HG03066 (cell line): Measurements from ENCODE around the gene IZUMO1R.
"Not testable (repeated sequence)": the region's sequence is repeated elsewhere in the genome, so short reads cannot be mapped to it uniquely, and the experiment has no call there.

ENCODE experiments used
- ATAC-seq: cut with Tn5 transposase; IDR thresholded peaks from one replicate; pipeline ENCODE4 v1.9.1; 2021; ENCODE audit warnings: low read depth; ENCODE audit not compliant: unreplicated experiment

Gene IZUMO1R

DNA sequence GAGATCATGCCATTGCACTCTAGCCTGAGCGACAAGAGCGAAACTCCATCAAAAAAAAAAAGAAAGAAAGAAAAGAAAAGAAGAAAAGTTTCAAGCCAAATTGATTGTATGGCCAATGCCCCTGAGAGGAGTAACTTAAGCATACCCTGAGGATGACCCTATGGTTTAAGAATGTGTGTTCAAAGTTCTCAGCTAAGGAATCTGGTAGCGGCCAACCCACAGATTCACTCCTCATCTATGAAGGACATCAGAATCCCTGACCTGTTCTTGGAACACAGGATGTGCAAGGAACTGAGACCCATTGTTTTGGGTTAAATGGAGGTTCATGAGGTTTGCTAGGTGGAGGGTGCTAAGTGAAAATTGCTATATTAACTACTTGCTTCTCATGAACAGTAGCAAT, 18.1 kb downstream of the IZUMO1R start:
- no peak for ATAC-seq

DNA sequence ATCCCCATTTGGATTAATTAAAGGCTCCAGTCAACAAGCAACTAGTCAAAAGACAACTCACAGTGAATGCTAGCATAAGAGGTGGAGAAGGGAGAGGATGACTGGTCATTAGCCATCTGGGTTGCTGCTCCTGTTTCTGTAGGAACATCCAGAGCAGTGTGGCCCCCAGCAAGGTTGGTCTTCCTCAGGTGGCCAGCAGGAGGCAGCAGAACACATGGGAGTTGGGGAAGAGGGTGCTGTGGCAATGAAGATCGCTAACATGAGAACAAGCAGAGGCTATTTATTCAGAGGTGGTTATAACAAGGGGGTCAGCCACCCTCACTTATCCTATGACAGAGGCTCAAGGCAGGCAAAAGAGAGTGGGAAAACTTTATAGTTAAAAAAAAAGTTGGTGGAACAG, 21.3 kb downstream of the IZUMO1R start:
- ATAC-seq: peak; percentile 73

DNA sequence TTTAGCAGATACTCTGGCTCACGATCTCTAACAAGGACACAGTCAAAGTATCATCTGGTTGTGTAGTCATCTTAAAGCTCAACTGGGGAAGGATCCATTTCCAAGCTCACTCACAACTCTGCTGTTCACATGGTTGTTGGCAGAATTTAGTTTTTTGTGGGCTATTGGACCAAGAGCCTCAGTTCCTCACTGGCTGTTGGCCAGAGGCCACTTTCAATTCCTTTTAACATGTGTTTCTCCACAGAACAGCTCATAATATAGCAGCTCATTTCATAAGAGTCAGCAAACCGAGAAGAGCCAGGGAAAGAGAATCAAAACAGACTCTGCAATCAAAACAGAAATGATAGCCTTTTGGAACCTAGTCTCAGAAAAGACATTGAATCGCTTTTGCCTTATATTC, 22.6 kb downstream of the IZUMO1R start:
- no peak for ATAC-seq

DNA sequence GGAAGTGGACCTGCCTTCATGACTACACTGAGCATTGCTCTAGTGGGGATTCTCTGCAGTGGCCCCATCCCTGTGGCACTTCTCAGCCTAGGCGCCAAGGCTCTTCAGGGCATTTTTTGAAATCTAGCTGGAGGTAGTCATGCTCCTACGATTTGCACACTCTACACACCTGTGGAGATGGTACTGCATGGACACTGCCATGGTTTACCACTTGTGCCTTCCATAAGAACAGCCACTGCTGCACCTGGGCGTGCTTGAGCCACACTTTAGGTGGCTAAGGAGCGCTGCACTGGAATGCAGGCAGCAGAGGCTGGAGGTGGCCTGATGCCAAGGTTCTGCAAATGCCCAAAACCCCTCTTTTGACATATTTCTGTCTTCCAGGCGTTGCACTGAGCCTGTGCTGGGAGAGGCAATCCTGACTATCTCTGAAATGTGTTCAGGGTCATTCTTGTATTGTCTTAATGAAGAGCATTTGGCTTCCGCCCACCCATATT, 24.3 kb downstream of the IZUMO1R start:
- no peak for ATAC-seq

DNA sequence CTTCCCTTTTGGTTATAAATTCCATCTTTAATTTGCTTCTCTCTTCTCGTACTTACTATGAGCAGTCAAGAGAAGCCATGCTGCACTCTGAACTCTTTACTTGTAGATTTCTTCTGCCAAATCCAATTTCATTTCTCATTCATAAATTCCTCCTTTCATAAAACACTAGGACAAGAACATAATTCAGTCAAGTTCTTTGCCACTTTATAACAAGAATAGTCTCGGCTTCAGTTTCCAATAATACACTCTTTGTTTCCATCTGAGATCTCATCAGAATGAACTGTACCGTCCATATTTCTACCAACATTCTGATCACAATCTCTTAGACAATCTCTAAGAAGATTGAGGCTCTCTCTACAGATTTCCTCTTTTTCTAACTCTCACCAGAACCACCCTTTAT, 25.1 kb downstream of the IZUMO1R start:
- no peak for ATAC-seq

DNA sequence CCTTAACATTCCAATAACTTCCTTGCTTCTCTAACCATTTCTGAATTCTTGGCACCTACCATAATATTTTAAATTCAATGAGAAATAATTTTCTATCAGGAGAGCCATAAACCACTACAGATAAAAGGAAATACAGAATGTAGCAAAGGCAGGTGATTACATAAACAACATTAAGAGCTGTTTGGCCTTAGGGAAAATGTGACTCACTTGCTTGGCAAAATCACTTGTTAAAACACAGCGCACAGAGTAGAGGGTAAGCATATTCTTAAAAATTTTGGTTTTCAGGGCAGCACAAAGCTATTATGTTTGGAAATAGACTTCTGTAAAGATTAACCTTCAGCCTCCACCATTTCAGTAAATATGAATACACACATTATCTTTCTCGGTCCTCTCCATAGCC, 26.4 kb downstream of the IZUMO1R start:
- no peak for ATAC-seq

DNA sequence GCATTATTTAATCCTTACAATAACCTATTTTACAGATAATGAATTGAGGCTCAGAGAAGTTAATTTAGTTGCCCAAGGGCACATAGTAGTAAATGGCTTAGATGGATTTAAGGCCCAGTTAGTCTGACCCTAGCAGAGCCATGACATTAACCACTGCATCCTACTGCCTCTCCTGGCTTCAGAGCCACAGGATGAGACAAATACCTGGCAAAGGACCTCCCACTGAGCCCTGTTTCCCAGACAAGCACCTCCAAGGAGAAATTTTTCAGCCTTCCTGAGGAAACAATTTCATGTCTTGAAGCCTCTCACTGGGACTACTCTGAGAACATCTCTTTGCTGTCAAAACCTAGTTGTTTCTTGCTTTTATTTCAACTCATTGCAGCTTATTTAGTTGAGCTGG, 28.4 kb downstream of the IZUMO1R start:
- ATAC-seq: no peak

DNA sequence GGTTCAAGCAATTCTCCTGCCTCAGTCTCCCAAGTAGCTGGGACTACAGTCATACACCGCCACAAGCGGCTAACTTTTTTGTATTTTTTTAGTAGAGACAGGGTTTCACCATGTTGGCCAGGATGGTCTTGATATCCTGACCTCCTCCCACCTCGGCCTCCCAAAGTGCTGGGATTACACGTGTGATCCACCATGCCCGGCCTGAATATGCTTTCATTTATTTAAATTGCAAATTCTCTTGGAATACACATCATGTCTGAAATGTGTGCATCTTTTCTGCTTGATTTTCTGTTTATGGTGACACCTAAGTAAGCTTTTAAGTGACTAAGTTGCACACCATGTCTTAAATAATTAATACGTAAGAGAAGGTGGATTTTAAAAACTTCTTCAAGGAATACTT, 31.7 kb downstream of the IZUMO1R start:
- ATAC-seq: no peak

DNA sequence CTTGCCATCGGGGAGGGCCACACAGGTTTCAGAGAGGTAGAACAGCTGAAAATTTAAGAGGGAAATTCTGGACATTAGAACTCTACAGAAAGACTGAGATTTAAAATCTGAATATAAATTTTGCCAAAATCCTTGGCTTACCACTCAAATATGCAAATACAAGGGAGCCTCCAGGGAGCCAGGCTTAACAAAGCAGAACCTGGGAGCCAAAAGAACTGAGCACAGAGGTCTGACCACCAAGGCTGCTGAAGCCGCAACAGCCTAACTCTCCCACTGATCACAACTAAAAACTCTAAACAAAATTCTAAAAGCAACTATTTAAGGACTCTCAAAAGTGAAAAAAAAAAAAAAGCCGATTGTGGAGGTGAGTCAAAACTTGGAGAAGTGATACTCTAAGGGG, 34.3 kb downstream of the IZUMO1R start:
- ATAC-seq: no peak

DNA sequence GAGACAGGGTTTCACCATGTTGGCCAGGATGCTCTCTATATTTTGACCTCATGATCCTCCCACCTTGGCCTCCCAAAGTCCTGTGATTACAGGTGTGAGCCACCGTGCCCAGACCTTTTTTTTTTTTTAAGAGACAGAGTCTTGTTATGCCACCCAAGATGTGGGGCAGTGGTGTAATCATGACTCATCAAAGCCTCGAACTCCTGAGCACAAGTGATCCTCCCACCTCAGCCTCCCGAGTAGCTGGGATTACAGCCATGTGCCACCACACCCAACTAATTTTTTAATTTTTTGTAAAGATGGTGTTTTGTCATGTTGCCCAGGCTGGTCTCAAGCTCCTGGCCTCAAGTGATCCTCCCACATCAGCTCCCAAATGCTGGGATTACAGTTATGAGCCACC, 37.9 kb downstream of the IZUMO1R start:
- no peak for ATAC-seq

DNA sequence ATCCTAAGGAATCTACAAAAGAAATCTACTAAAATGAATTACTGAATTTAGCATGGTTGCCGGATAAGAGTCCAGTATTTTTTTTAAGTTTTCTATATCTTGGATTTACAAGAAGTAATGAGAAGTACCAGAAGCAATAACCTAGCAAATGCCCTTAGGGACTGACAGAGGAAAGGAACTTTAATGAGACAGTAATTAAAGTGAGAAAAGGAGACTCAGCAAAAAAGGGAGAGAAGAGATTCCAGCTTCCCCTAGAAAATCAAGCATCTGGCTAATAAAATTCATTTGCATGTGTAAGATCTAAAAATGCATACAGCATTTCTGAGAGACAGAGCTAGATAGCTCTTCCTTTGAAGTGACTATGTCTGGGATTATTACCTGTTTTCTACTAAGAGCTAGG, 39.1 kb downstream of the IZUMO1R start:
- no peak for ATAC-seq

DNA sequence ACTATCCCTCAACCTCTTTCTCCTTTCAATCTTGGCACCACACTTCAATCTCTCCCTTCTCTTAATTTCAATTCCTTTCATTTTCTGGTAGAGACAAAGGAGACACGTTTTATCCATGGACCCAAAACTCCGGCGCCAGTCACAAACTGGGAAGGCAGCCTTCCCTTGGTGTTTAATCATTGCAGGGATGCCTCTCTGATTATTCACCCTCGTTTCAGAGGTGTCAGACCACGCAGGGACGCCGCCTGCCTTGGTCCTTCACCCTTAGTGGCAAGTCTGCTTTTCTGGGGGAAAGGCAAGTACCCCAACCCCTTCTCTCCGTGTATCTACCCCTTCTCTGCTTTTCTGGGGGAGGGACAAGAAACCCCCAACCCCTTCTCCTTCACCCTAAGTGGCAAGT, 41.9 kb downstream of the IZUMO1R start:
- ATAC-seq: not testable (repeated sequence)

DNA sequence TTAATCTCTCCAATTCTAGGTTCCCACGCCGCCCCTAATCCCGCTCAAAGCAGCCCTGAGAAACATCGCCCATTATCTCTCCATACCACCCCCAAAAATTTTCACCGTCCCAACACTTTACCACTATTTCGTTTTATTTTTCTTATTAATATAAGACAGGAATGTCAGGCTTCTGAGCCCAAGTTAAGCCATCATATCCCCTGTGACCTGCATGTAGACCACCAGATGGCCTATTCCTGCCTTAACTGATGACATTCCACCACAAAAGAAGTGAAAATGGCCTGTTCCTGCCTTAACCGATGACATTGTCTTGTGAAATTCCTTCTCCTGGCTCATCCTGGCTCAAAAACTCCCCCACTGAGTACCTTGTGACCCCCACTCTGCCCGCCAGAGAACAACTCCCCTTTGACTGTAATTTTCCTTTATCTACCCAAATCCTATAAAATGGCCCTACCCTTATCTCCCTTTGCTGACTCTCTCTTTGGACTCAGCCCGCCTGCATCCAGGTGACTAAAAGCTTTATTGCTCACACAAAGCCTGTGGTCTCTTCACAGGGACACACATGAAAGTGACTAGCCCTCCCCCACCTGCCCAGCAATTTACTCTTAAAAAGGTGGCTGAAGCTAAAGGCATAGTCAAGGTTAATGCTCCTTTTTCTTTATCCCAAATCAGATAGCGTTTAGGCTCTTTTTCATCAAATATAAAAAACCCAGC, 46.6 kb downstream of the IZUMO1R start:
- not testable (repeated sequence) for ATAC-seq
